Measurements from ENCODE around the gene PRKCD. TPM values are rescaled to one million over a fixed set of nuclear protein-coding genes. Genes with fewer than 3 reads are reported as not detected.

PRKCD gene
- total RNA-seq, 2 experiments from 2014 or later: 22.0 to 26.5 TPM

GRCh38 chr3:53222183-53222901, 61.3 kb downstream of the PRKCD start:
- DNase-seq (no peak), ATAC-seq (no peak)
- H3K4me3 Mint-ChIP-seq: no peak overlapping the region
- H3K27ac Mint-ChIP-seq: no peak overlapping the region
- peaks cover 21% of the 10 kb centered on the region for H3K36me3 Mint-ChIP-seq (ENCODE audit: low read depth)
- no peaks in the 10 kb centered on the region for H3K27me3 Mint-ChIP-seq
- ChIA-PET POLR2A (no interaction called here), CTCF (interaction anchor here (0.6 to 3.7 kb wide), 7 partner anchors 11 to 112 kb away, joined by 3 to 18 read pairs (median 3); no protein-coding TSS in a partner anchor)
- peaks cover 2% of the 10 kb centered on the region for H3K4me1 Mint-ChIP-seq
- H3K9me3 Mint-ChIP-seq (ENCODE audit: low read depth): no peaks in the 10 kb centered on the region
- intact Hi-C loops (cut with DNase I, micrococcal nuclease): no loop called here

- intact Hi-C loops (cut with DNase I, micrococcal nuclease): no loop called here
- POLR2A ChIA-PET: no interaction called here
- DNase-seq (no peak), ATAC-seq (no peak)
- H3K36me3 Mint-ChIP-seq (ENCODE audit: low read depth): peaks cover 26% of the 10 kb centered on the region
- H3K27me3 Mint-ChIP-seq: no peaks in the 10 kb centered on the region
- CTCF ChIA-PET: interaction anchor here (3.7 kb wide), 1 partner anchor 27 kb away, joined by 18 read pairs; no protein-coding TSS in a partner anchor
- peaks cover 2% of the 10 kb centered on the region for H3K4me1 Mint-ChIP-seq
- no peaks in the 10 kb centered on the region for H3K9me3 Mint-ChIP-seq (ENCODE audit: low read depth)
- no peak overlapping the region for H3K4me3 Mint-ChIP-seq
- H3K27ac Mint-ChIP-seq: no peak overlapping the region
Observed at GRCh38 chr3:53223025-53223424, 62.0 kb downstream of the PRKCD start.

GRCh38 chr3:53223541-53223966, 62.5 kb downstream of the PRKCD start:
- POLR2A ChIA-PET: no interaction called here
- no peaks in the 10 kb centered on the region for H3K9me3 Mint-ChIP-seq (ENCODE audit: low read depth)
- no peak overlapping the region for H3K27ac Mint-ChIP-seq
- intact Hi-C loops (cut with DNase I, micrococcal nuclease): no loop called here
- ATAC-seq: no peak
- CTCF ChIA-PET: no interaction called here
- no peak for DNase-seq
- H3K4me1 Mint-ChIP-seq: peaks cover 2% of the 10 kb centered on the region
- H3K4me3 Mint-ChIP-seq: no peak overlapping the region
- H3K36me3 Mint-ChIP-seq (ENCODE audit: low read depth): peaks cover 31% of the 10 kb centered on the region
- H3K27me3 Mint-ChIP-seq: no peaks in the 10 kb centered on the region

- POLR2A ChIA-PET: no interaction called here
- Mint-ChIP-seq H3K4me1 (peaks cover 2% of the 10 kb centered on the region), H3K27ac (no peak overlapping the region), H3K36me3 (ENCODE audit: low read depth) (peaks cover 34% of the 10 kb centered on the region), H3K27me3 (no peaks in the 10 kb centered on the region), H3K4me3 (no peak overlapping the region), H3K9me3 (ENCODE audit: low read depth) (no peaks in the 10 kb centered on the region)
- DNase-seq: no peak
- ATAC-seq: no peak
- CTCF ChIA-PET: no interaction called here
- intact Hi-C loops (cut with DNase I, micrococcal nuclease): no loop called here
Observed at GRCh38 chr3:53224026-53224425, 63.0 kb downstream of the PRKCD start.

- Mint-ChIP-seq H3K9me3 (ENCODE audit: low read depth) (no peaks in the 10 kb centered on the region), H3K27me3 (no peaks in the 10 kb centered on the region), H3K36me3 (ENCODE audit: low read depth) (peaks cover 34% of the 10 kb centered on the region), H3K4me3 (no peak overlapping the region), H3K4me1 (peaks cover 2% of the 10 kb centered on the region), H3K27ac (no peak overlapping the region)
- DNase-seq (no peak), ATAC-seq (no peak)
- ChIA-PET CTCF (interaction anchor here (0.8 kb wide), 1 partner anchor 86 kb away, joined by 5 read pairs; no protein-coding TSS in a partner anchor), POLR2A (no interaction called here)
- intact Hi-C loops (cut with DNase I, micrococcal nuclease): no loop called here
Observed at GRCh38 chr3:53224536-53224935, 63.5 kb downstream of the PRKCD start.

- ATAC-seq (no peak), DNase-seq (no peak)
- Mint-ChIP-seq H3K27me3 (no peaks in the 10 kb centered on the region), H3K9me3 (ENCODE audit: low read depth) (no peaks in the 10 kb centered on the region), H3K4me1 (no peaks in the 10 kb centered on the region), H3K27ac (no peak overlapping the region), H3K36me3 (ENCODE audit: low read depth) (peaks cover 36% of the 10 kb centered on the region), H3K4me3 (no peak overlapping the region)
- CTCF ChIA-PET: interaction anchor here (0.8 kb wide), 1 partner anchor 86 kb away, joined by 5 read pairs; no protein-coding TSS in a partner anchor
- POLR2A ChIA-PET: interaction anchor here (0.6 kb wide), 1 partner anchor 19 kb away, joined by 4 read pairs; no protein-coding TSS in a partner anchor
- intact Hi-C loops (cut with DNase I, micrococcal nuclease): no loop called here
Observed at GRCh38 chr3:53225181-53225580, 64.2 kb downstream of the PRKCD start.

- peaks cover 39% of the 10 kb centered on the region for H3K36me3 Mint-ChIP-seq (ENCODE audit: low read depth)
- intact Hi-C loops (cut with DNase I, micrococcal nuclease): no loop called here
- no peak for DNase-seq
- no peak for ATAC-seq
- no peaks in the 10 kb centered on the region for H3K4me1 Mint-ChIP-seq
- H3K27me3 Mint-ChIP-seq: no peaks in the 10 kb centered on the region
- no peak overlapping the region for H3K4me3 Mint-ChIP-seq
- CTCF ChIA-PET: interaction anchor here (0.5 to 0.8 kb wide), 2 partner anchors 364 to 1039 kb away, joined by 3 to 4 read pairs; no protein-coding TSS in a partner anchor
- H3K9me3 Mint-ChIP-seq (ENCODE audit: low read depth): no peaks in the 10 kb centered on the region
- no peak overlapping the region for H3K27ac Mint-ChIP-seq
- POLR2A ChIA-PET: no interaction called here
Observed at GRCh38 chr3:53225651-53226050, 64.6 kb downstream of the PRKCD start.

GRCh38 chr3:53226142-53226840, 65.3 kb downstream of the PRKCD start:
- CTCF ChIA-PET: interaction anchor here (0.5 to 0.8 kb wide), 3 partner anchors 363 to 1039 kb away, joined by 3 to 5 read pairs (median 4); no protein-coding TSS in a partner anchor
- peaks cover 39% of the 10 kb centered on the region for H3K36me3 Mint-ChIP-seq (ENCODE audit: low read depth)
- H3K27me3 Mint-ChIP-seq: no peaks in the 10 kb centered on the region
- ATAC-seq: no peak
- H3K4me1 Mint-ChIP-seq: no peaks in the 10 kb centered on the region
- H3K4me3 Mint-ChIP-seq: no peak overlapping the region
- DNase-seq: no peak
- intact Hi-C loops (cut with DNase I, micrococcal nuclease): no loop called here
- no peaks in the 10 kb centered on the region for H3K9me3 Mint-ChIP-seq (ENCODE audit: low read depth)
- H3K27ac Mint-ChIP-seq: no peak overlapping the region
- POLR2A ChIA-PET: no interaction called here

GRCh38 chr3:53226841-53227407, 65.9 kb downstream of the PRKCD start:
- ATAC-seq (no peak), DNase-seq (no peak)
- POLR2A ChIA-PET: no interaction called here
- no peaks in the 10 kb centered on the region for H3K4me1 Mint-ChIP-seq
- intact Hi-C loops (cut with DNase I, micrococcal nuclease): no loop called here
- H3K4me3 Mint-ChIP-seq: no peak overlapping the region
- no peaks in the 10 kb centered on the region for H3K9me3 Mint-ChIP-seq (ENCODE audit: low read depth)
- no peak overlapping the region for H3K27ac Mint-ChIP-seq
- CTCF ChIA-PET: interaction anchor here (0.6 to 1.3 kb wide), 4 partner anchors 15 to 615 kb away, joined by 3 to 5 read pairs (median 3); no protein-coding TSS in a partner anchor
- H3K36me3 Mint-ChIP-seq (ENCODE audit: low read depth): peaks cover 41% of the 10 kb centered on the region
- no peaks in the 10 kb centered on the region for H3K27me3 Mint-ChIP-seq

GRCh38 chr3:53227993-53228885, 67.2 kb downstream of the PRKCD start:
- ChIA-PET CTCF (interaction anchor here (0.8 to 1.3 kb wide), 2 partner anchors 17 to 32 kb away, joined by 3 read pairs; no protein-coding TSS in a partner anchor), POLR2A (no interaction called here)
- ATAC-seq (no peak), DNase-seq (no peak)
- Mint-ChIP-seq H3K27me3 (no peaks in the 10 kb centered on the region), H3K9me3 (ENCODE audit: low read depth) (no peaks in the 10 kb centered on the region), H3K4me3 (no peak overlapping the region), H3K36me3 (ENCODE audit: low read depth) (peaks cover 52% of the 10 kb centered on the region), H3K27ac (no peak overlapping the region), H3K4me1 (no peaks in the 10 kb centered on the region)
- intact Hi-C loops (cut with DNase I, micrococcal nuclease): no loop called here

GRCh38 chr3:53229171-53229570, 68.2 kb downstream of the PRKCD start:
- ChIA-PET CTCF (no interaction called here), POLR2A (no interaction called here)
- H3K27me3 Mint-ChIP-seq: no peaks in the 10 kb centered on the region
- H3K4me3 Mint-ChIP-seq: no peak overlapping the region
- H3K4me1 Mint-ChIP-seq: no peaks in the 10 kb centered on the region
- intact Hi-C loops (cut with DNase I, micrococcal nuclease): no loop called here
- H3K27ac Mint-ChIP-seq: no peak overlapping the region
- ATAC-seq (no peak), DNase-seq (no peak)
- H3K9me3 Mint-ChIP-seq (ENCODE audit: low read depth): no peaks in the 10 kb centered on the region
- peaks cover 52% of the 10 kb centered on the region for H3K36me3 Mint-ChIP-seq (ENCODE audit: low read depth)

All from activated CD4-positive, alpha-beta T cell treated with anti-CD3 and anti-CD28 coated beads for 36 hours (primary cell).